Thyroid gland (tissue), 4 donors: ENCODE data around the gene MYBBP1A.

Experiments
- POLR2A ChIP-seq, 2 donors: fragments of 450-650 bp; IDR thresholded peaks; one replicate each; pipeline ENCODE4 v1.6.1; 2017; ENCODE audit warnings: antibody characterized with exemption in 2 of 2, mild to moderate bottlenecking in 2 of 2, moderate library complexity in 1 of 2
- TF ChIP-seq, protein P1 (sequence below), 6 experiments: fragments of 200-600 bp in 3 of 6; fragments of 450-650 bp in 3 of 6; sonication (generic) in 3 of 6; IDR thresholded peaks; one replicate each; pipeline ENCODE4 v1.5.1; 2016 to 2019; ENCODE audit warnings: antibody characterized with exemption in 6 of 6, mild to moderate bottlenecking in 2 of 6, inconsistent platforms in 1 of 6, moderate library complexity in 1 of 6

- TF ChIP-seq, protein P1, sequence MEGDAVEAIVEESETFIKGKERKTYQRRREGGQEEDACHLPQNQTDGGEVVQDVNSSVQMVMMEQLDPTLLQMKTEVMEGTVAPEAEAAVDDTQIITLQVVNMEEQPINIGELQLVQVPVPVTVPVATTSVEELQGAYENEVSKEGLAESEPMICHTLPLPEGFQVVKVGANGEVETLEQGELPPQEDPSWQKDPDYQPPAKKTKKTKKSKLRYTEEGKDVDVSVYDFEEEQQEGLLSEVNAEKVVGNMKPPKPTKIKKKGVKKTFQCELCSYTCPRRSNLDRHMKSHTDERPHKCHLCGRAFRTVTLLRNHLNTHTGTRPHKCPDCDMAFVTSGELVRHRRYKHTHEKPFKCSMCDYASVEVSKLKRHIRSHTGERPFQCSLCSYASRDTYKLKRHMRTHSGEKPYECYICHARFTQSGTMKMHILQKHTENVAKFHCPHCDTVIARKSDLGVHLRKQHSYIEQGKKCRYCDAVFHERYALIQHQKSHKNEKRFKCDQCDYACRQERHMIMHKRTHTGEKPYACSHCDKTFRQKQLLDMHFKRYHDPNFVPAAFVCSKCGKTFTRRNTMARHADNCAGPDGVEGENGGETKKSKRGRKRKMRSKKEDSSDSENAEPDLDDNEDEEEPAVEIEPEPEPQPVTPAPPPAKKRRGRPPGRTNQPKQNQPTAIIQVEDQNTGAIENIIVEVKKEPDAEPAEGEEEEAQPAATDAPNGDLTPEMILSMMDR (IDR thresholded peaks at IDR 0.05): no peak
- TF ChIP-seq POLR2A (IDR thresholded peaks at IDR 0.05): no peak
Observed at GRCh38 chr17:4514206-4514605, 41.0 kb downstream of the MYBBP1A start.
